GM21723 (cell line): ENCODE measurements around the gene HES1.

ENCODE experiments used
- ATAC-seq: cut with Tn5 transposase; IDR thresholded peaks from one replicate; pipeline ENCODE4 v1.9.1; 2021; ENCODE audit warnings: mild to moderate bottlenecking, moderate library complexity; ENCODE audit not compliant: unreplicated experiment

Gene HES1

GRCh38 chr3:194101592-194102432 is 34.1 kb upstream of the HES1 start:
- ATAC-seq, result peak; percentile 11

GRCh38 chr3:194102436-194102835 is 33.5 kb upstream of the HES1 start:
- ATAC-seq, result no peak

- ATAC-seq, result no peak
Measured at GRCh38 chr3:194103505-194103904, 32.4 kb upstream of the HES1 start.

GRCh38 chr3:194103983-194104751 is 31.8 kb upstream of the HES1 start:
- peak; percentile 28 for ATAC-seq

- ATAC-seq, result no peak
Measured at GRCh38 chr3:194105292-194105691, 30.7 kb upstream of the HES1 start.

- ATAC-seq, result no peak
Measured at GRCh38 chr3:194107107-194107506, 28.8 kb upstream of the HES1 start.

- no peak for ATAC-seq
Measured at GRCh38 chr3:194109192-194109863, 26.6 kb upstream of the HES1 start.

GRCh38 chr3:194110483-194110882 is 25.5 kb upstream of the HES1 start:
- ATAC-seq, result no peak

GRCh38 chr3:194111336-194111735 is 24.6 kb upstream of the HES1 start:
- ATAC-seq, result no peak

- ATAC-seq, result no peak
Measured at GRCh38 chr3:194112120-194113106, 23.5 kb upstream of the HES1 start.

- no peak for ATAC-seq
Measured at GRCh38 chr3:194114123-194114522, 21.8 kb upstream of the HES1 start.

- no peak for ATAC-seq
Measured at GRCh38 chr3:194117104-194117845, 18.7 kb upstream of the HES1 start.

GRCh38 chr3:194118920-194119319 is 17.0 kb upstream of the HES1 start:
- ATAC-seq, result no peak

GRCh38 chr3:194119831-194120590 is 15.9 kb upstream of the HES1 start:
- no peak for ATAC-seq

GRCh38 chr3:194120789-194121770 is 14.9 kb upstream of the HES1 start:
- ATAC-seq, result no peak

GRCh38 chr3:194121891-194122631 is 13.9 kb upstream of the HES1 start:
- ATAC-seq, result no peak

GRCh38 chr3:194123726-194124125 is 12.2 kb upstream of the HES1 start:
- ATAC-seq, result no peak
